ENCODE data around the gene GPC4.
"Not testable (repeated sequence)": the region's sequence is repeated elsewhere in the genome, so short reads cannot be mapped to it uniquely, and the experiment has no call there.

GPC4 gene

GRCh38 chrX:133305348-133305747, 109.9 kb downstream of the GPC4 start:
- no peak for DNase-seq (ENCODE audit: low read depth)

DNA sequence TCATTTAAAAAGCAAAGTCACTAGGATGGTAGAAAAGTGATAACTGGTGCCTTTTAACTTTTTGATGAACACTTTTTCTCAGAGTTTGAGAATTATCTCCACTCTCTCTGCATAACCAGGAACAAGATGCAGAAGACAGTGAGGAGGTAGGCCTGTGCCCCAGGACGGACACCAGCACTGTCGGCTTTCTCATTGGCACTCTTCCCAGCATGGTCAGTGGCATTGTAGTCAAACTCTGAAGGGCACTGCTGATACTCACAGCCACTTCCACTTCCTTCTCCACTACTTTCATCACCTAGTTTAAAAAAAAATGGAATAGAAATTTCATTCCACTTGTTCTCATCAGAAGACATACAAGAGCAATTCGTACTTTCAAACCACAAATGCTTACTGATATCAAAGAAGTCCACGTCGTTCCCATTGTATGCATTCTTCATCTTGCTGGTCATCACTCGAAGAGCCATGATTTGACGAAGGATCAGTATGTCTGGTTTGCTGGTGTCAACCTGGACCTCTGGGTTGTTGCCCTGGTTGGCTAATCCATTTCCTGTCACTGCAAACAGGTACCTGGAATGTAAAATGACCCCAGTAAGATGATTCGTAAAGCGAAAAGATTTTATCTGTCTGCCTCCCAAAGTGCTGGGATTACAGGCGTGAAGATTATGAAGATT, 112.4 kb downstream of the GPC4 start:
- no peak for DNase-seq (ENCODE audit: low read depth)

DNA sequence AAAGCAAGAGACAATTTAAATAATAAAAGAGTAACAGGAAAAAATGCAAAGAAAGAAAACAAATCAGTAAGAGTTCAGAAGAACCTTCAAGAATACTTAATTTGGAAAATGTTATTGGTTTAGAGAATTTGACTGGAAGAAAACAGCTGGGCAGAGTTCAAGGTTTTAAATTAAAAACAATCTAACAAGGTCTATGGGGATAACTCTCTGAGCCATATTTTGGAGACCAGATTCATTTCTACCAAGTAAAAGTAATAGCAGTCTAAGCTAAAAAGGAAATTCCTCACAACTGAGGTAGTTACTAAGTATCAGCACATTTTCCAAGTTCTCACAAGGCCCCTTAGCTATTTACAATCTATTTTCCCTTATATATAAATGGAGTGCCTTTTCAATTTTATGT, 114.7 kb downstream of the GPC4 start:
- DNase-seq (ENCODE audit: low read depth): no peak

- DNase-seq (ENCODE audit: low read depth): no peak
Observed at GRCh38 chrX:133297284-133297683, 118.0 kb downstream of the GPC4 start.

GRCh38 chrX:133294126-133294525, 121.2 kb downstream of the GPC4 start:
- no peak for DNase-seq (ENCODE audit: low read depth)

DNA sequence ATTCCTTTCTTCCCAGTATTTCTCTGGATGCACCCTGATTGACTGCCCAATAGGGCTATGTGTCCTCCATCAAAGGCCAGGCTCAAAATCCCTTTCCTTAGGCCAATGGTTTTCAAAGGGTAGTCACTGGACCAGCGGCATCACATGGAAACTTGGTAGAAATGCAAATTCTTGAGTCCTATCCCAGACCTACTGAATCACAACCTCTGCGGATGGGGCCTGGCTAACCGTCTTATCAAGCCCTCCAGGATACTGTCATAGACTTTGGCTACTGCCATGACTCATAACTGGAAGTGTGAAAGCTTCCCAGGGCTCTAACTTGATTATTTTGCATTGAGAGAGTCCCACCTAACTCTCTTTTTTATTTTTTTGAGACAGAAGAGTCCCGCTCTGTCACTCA, 125.2 kb downstream of the GPC4 start:
- no peak for DNase-seq (ENCODE audit: low read depth)

GRCh38 chrX:133287860-133288259, 127.4 kb downstream of the GPC4 start:
- no peak for DNase-seq (ENCODE audit: low read depth)

- DNase-seq (ENCODE audit: low read depth): no peak
Observed at GRCh38 chrX:133285341-133285740, 129.9 kb downstream of the GPC4 start.

DNA sequence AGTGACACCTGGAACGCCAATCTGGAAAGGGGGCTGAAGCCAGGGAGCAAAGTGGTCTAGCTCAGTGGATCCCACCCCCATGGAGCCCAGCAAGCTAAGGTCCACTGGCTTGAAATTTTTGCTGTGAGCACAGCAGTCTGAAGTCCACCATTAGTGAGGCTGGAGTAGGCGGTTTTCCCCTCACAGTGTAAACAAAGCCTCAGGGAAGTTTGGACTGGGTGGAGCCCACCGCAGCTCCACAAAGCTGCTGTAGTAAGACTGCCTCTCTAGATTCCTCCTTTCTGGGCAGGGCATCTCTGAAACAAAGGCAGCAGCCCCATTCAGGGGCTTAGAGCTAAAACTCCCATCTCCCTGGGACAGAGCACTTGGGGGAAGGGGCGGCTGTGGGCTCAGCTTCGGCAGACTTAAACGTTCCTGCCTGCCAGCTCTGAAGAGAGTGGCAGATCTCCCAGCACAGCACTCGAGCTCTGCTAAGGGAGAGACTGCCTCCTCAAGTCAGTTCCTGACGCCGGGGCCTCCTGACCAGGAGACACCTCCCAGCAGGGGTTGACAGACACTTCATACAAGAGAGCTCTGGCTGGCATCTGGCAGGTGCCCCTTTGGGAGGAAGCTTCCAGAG, 136.1 kb downstream of the GPC4 start:
- DNase-seq (ENCODE audit: low read depth): not testable (repeated sequence)

GRCh38 chrX:133273180-133273579, 142.1 kb downstream of the GPC4 start:
- DNase-seq (ENCODE audit: low read depth): no peak

GRCh38 chrX:133269168-133269567, 146.1 kb downstream of the GPC4 start:
- DNase-seq (ENCODE audit: low read depth): no peak

DNA sequence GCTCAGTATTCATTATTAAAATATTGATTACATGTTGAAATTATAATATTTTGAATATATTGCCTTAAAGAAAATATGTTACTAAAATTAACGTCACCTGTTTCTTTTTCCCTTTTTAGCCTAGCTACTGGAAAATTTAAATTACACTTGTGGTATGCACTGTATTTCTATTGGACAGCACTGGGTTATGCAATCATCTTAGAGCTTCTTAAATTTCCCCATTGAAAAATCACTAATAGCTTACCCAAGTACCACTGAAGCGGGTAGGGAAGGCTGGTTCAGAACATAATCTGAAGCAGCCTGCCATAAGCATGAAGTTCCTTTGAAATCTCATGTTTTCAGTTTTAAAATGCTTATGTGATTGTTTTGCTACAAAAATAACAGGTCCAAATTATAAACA, 147.7 kb downstream of the GPC4 start:
- no peak for DNase-seq (ENCODE audit: low read depth)

DNA sequence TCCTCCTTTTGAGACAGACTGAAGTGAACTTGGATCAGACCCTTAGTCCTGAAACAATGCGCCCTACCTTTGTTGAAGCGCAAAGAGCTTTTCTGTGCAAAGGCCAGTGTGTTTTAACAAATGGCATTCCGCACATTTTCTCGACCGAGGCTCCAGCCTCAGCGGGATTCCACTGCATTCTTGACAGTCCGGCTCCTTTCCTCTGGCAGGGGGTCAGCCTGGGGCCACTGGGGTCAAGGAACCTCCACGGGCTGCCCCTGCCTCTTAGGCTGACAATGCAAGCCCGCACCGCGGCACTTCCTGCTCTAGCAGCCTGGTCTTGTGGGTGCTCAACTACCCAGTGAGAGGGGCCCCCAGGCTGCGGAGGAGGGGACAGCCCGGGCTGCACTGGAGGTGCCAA, 150.0 kb downstream of the GPC4 start:
- DNase-seq (ENCODE audit: low read depth): no peak

- DNase-seq (ENCODE audit: low read depth): no peak
Observed at GRCh38 chrX:133258481-133258880, 156.8 kb downstream of the GPC4 start.

- no peak for DNase-seq (ENCODE audit: low read depth)
Observed at GRCh38 chrX:133254666-133255065, 160.6 kb downstream of the GPC4 start.

DNA sequence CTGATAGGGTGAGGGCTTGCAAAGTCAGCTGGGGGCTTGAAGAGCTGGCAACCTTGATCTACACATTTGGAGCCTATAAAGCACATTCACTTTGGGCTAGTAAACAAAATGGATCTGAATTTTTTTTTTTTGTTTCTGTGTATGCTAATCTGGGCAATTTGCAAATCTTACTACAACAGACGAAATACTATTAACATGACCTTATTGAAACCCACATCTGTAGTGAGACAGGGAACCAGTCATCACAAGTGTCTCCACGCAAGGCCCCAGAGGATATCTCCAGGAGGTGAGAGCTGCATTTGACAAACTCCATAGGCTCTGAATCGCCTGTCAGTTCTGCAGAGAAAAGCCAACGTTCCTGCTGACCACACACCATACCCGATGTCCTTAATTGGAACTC, 164.1 kb downstream of the GPC4 start:
- DNase-seq (ENCODE audit: low read depth): no peak

DNA sequence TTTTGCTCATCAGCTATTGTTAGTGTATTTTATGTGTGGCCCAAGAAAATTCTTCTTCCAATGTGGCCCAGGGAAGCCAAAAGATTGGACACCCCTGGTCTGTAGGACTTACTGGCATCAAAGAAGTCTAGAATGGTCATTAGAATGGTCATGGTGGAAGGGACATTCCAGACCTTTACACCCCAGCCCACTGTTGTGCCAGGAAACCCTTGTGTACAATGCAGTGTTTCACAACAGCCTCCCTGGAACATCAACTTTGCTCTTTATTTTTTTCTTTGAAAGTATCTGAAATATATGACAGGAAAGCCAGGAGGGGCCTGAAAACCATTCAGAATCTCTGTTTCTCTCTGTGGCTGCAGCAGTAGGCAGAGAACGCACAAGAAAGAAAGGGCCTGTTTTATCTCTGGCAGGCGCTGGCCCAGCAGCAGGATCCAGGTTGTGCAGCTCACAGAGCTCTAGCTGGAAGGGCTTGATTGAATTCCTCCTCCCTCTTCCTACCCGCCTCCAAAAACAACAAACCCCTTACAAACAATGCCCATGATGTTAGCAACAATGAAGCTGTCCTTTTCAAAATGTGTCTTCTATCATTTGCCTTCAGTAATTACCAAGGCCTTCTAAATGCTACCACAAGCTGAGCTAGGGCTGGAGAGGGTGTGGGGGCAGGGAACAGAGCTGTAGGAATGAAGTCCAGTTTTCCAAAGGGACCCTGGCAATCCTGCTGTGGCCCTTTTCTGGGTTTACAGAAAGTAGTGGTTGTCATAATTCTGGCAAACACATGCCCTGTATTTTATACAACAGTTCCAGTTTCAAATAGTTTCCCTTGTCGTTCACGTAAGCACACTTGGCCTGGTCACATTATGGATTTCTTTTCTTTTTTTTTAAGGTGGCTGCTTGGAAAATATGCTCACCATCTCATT, 164.8 kb downstream of the GPC4 start:
- no peak for DNase-seq (ENCODE audit: low read depth)

Data from activated T-helper 9 cell treated with anti-CD3 and anti-CD28 coated beads, Interleukin-2, amount 50 U/mL, for 16 hours (primary cell).